Testis (tissue), 3 donors: ENCODE results near the gene RUNX1. TPM values are rescaled to one million over a fixed set of nuclear protein-coding genes. Genes with fewer than 3 reads are reported as not detected.

Experiments used
- DNase-seq: peaks from one replicate; pipeline ENCODE4 v3.0.0-alpha.2; 2019
- H3K27ac ChIP-seq, 2 donors: fragments of 200-600 bp; sonication (generic); one replicate each; pipeline ENCODE4 v1.5.1; 2019
- H3K27me3 ChIP-seq: fragments of 200-600 bp; sonication (generic); one replicate; pipeline ENCODE4 v1.5.1; 2019
- H3K36me3 ChIP-seq: fragments of 200-600 bp; sonication (generic); one replicate; pipeline ENCODE4 v1.5.1; 2017; ENCODE audit warnings: low read depth; ENCODE audit errors: missing control alignments
- H3K4me1 ChIP-seq: fragments of 200-600 bp; sonication (generic); one replicate; pipeline ENCODE4 v1.5.1; 2019
- H3K4me3 ChIP-seq, 2 donors: fragments of 200-600 bp; sonication (generic); one replicate each; pipeline ENCODE4 v1.5.1; 2017 to 2019
- H3K9me3 ChIP-seq: fragments of 200-600 bp; sonication (generic); one replicate; pipeline ENCODE4 v1.5.1; 2017
- CTCF ChIP-seq, 3 experiments: fragments of 450-650 bp in 2 of 3; fragments of 200-600 bp in 1 of 3; sonication (generic) in 1 of 3; IDR thresholded peaks; one replicate each; pipeline ENCODE4 v1.5.1; 2016 to 2019; ENCODE audit warnings: antibody characterized with exemption in 3 of 3, mild to moderate bottlenecking in 2 of 3, moderate library complexity in 1 of 3
- POLR2A ChIP-seq: fragments of 450-650 bp; IDR thresholded peaks from one replicate; pipeline ENCODE4 v1.6.1; 2017; ENCODE audit warnings: antibody characterized with exemption, mild to moderate bottlenecking, moderate library complexity
- WGBS, 2 donors: methylation state at CpG; one replicate each; pipeline ENCODE4 v1.1.5; 2018; 5-methylcytosine and 5-hydroxymethylcytosine counted together
- intact Hi-C: fragments of 100-400 bp; cut with DNase I; formaldehyde crosslinking; loops from one replicate; pipeline ENCODE4 v1.15.1; 2023; ENCODE audit warnings: low total_unique reads
- polyA plus RNA-seq: library from polyadenylated mRNA; stranded (reverse); fragments of 350-450 nt; fragmentation: Illumina TruSeq; extraction: RNeasy Lipid Tissue Mini Kit (QIAGEN cat#74804); gene quantifications from one replicate; pipeline ENCODE4 v1.2.3, GENCODE V29; 2014; ENCODE audit warnings: low read depth, low replicate concordance; ENCODE audit not compliant: insufficient read depth
- total RNA-seq, 2 donors: library from RNA; depleted of rRNA; stranded (reverse); fragments of >200 nt; gene quantifications; one replicate each; pipeline ENCODE4 v1.2.3, GENCODE V29; 2016

The RUNX1 gene
- total and polyA plus RNA-seq, 3 donors from 2014 or later: 11.1 to 28.7 (median 24.3) TPM

GRCh38 chr21:34979383-34979782 is 69.7 kb downstream of the RUNX1 start:
- TF ChIP-seq CTCF (IDR thresholded peaks at IDR 0.05): no peak
- TF ChIP-seq POLR2A: no peak
- Histone ChIP-seq H3K36me3 (no peaks in the 10 kb centered on the region), H3K9me3 (no peaks in the 10 kb centered on the region), H3K27me3 (no peaks in the 10 kb centered on the region), H3K4me3 (no peak overlapping the region), H3K4me1 (no peaks in the 10 kb centered on the region), H3K27ac (no peak overlapping the region)
- DNase-seq: no peak
- intact Hi-C loops: no loop called here
- WGBS, 2 donors: 76 to 88% methylated on average over 4 of the region's 4 CpGs

- H3K36me3 ChIP-seq: no peaks in the 10 kb centered on the region
- intact Hi-C loops: no loop called here
- 100% methylated on average over 1 of the region's 1 CpG for WGBS, 2 donors
- H3K4me3 ChIP-seq: no peak overlapping the region
- no peak for DNase-seq
- no peaks in the 10 kb centered on the region for H3K27me3 ChIP-seq
- TF ChIP-seq POLR2A (no peak), CTCF (IDR thresholded peaks at IDR 0.05) (no peak)
- no peaks in the 10 kb centered on the region for H3K4me1 ChIP-seq
- H3K9me3 ChIP-seq: no peaks in the 10 kb centered on the region
- H3K27ac ChIP-seq: no peak overlapping the region
Measured at GRCh38 chr21:34977333-34977732, 71.8 kb downstream of the RUNX1 start.

GRCh38 chr21:34974162-34974981 is 74.7 kb downstream of the RUNX1 start:
- no peak overlapping the region for H3K27ac ChIP-seq

GRCh38 chr21:34973685-34974084 is 75.4 kb downstream of the RUNX1 start:
- no peaks in the 10 kb centered on the region for H3K36me3 ChIP-seq
- H3K4me1 ChIP-seq: no peaks in the 10 kb centered on the region
- no peak for TF ChIP-seq CTCF (IDR thresholded peaks at IDR 0.05)
- TF ChIP-seq POLR2A: no peak
- no peak overlapping the region for H3K27ac ChIP-seq
- H3K4me3 ChIP-seq: no peak overlapping the region
- intact Hi-C loops: no loop called here
- DNase-seq: no peak
- H3K27me3 ChIP-seq: no peaks in the 10 kb centered on the region
- WGBS, 2 donors: 92 to 97% methylated on average over 3 of the region's 3 CpGs
- no peaks in the 10 kb centered on the region for H3K9me3 ChIP-seq

More at GRCh38 chr21:34974162-34974981, 74.7 kb downstream of the RUNX1 start:
- Histone ChIP-seq H3K36me3 (no peaks in the 10 kb centered on the region), H3K4me1 (no peaks in the 10 kb centered on the region), H3K9me3 (no peaks in the 10 kb centered on the region), H3K4me3 (no peak overlapping the region), H3K27me3 (no peaks in the 10 kb centered on the region)
- WGBS, 2 donors: 92 to 94% methylated on average over 11 of the region's 11 CpGs
- TF ChIP-seq CTCF (IDR thresholded peaks at IDR 0.05) (no peak), POLR2A (no peak)
- intact Hi-C loops: no loop called here
- DNase-seq: no peak

- H3K4me1 ChIP-seq: no peaks in the 10 kb centered on the region
- H3K27me3 ChIP-seq: no peaks in the 10 kb centered on the region
- H3K9me3 ChIP-seq: no peaks in the 10 kb centered on the region
- no peak overlapping the region for H3K27ac ChIP-seq
- whole genome bisulfite sequencing, 2 donors: 100% methylated on average over 1 of the region's 1 CpG
- no peaks in the 10 kb centered on the region for H3K36me3 ChIP-seq
- H3K4me3 ChIP-seq: no peak overlapping the region
- no peak for TF ChIP-seq POLR2A
- no peak for TF ChIP-seq CTCF (IDR thresholded peaks at IDR 0.05)
- intact Hi-C loops: no loop called here
- no peak for DNase-seq
Measured at GRCh38 chr21:34971656-34972055, 77.4 kb downstream of the RUNX1 start.
